Testis (tissue), 2 donors: Measurements from ENCODE around the gene GPR108.

Source experiments
- CTCF ChIP-seq, 3 experiments: fragments of 450-650 bp in 2 of 3; fragments of 200-600 bp in 1 of 3; sonication (generic) in 1 of 3; IDR thresholded peaks; one replicate each; pipeline ENCODE4 v1.5.1; 2016 to 2019; ENCODE audit warnings: antibody characterized with exemption in 3 of 3, mild to moderate bottlenecking in 2 of 3, moderate library complexity in 1 of 3
- POLR2A ChIP-seq: fragments of 450-650 bp; IDR thresholded peaks from one replicate; pipeline ENCODE4 v1.6.1; 2017; ENCODE audit warnings: antibody characterized with exemption, mild to moderate bottlenecking, moderate library complexity

GRCh38 chr19:6760606-6761005, 23.2 kb upstream of the GPR108 start:
- no peak for TF ChIP-seq POLR2A
- no peak for TF ChIP-seq CTCF (IDR thresholded peaks at IDR 0.05)
